ENCODE measurements around the gene TSHZ2.

- TF ChIP-seq CTCF (IDR thresholded peaks at IDR 0.05; ENCODE audit: insufficient read depth, low read depth, low read length) (no peak), EZH2 (IDR thresholded peaks at IDR 0.05; ENCODE audit: insufficient read depth, low read length) (no peak)
Measured at GRCh38 chr20:53527196-53527595, 555.0 kb downstream of the TSHZ2 start.

Measured in astrocyte (in vitro differentiated cells and primary cell).